Measurements from ENCODE around the gene PPIE.

The PPIE gene

GRCh38 chr1:39788758-39789570, 50.3 kb downstream of the PPIE start, which contains the start of gene BMP8B:
BMP8B (minus strand) TSS chr1:39788865; CDS start chr1:39788485, 380 bp downstream.
- H3K4ac ChIP-seq (ENCODE audit: low read depth in 1 of 2, low read length in 2 of 2), result no peak within 1 kb of the TSS
- peak; percentile 11 for DNase-seq
- peak within 1 kb of the TSS; percentile 27 for H4K91ac ChIP-seq (ENCODE audit: low read length)
- no peak within 1 kb of the TSS for H3K14ac ChIP-seq (ENCODE audit: low read length in 2 of 2)
- no peaks in the 10 kb centered on the region for H3K9me3 ChIP-seq (ENCODE audit: control insufficient read depth, low read length)
- no peak within 1 kb of the TSS for H3K18ac ChIP-seq (ENCODE audit: low read depth in 1 of 2, low read length in 2 of 2)
- H3K27ac ChIP-seq (ENCODE audit: low read length, poor library complexity, severe bottlenecking), result no peak within 1 kb of the TSS
- H3K4me1 ChIP-seq (ENCODE audit: control insufficient read depth, insufficient read depth, low read depth, low read length), result peaks cover 11% of the 10 kb centered on the region
- H2AFZ ChIP-seq (ENCODE audit: low read depth, low read length), result peak within 1 kb of the TSS; percentile 42
- H3K9ac ChIP-seq (ENCODE audit: low read length), result no peak within 1 kb of the TSS
- no peak within 1 kb of the TSS for H2BK120ac ChIP-seq (ENCODE audit: low read depth, low read length)
- no peaks in the 10 kb centered on the region for H3K79me1 ChIP-seq (replicated peaks; ENCODE audit: low read length, poor library complexity, severe bottlenecking)
- no peaks in the 10 kb centered on the region for H3K36me3 ChIP-seq (ENCODE audit: control insufficient read depth in 1 of 2, insufficient read depth in 2 of 2, low read depth in 1 of 2, low read length in 2 of 2)
- H2BK15ac ChIP-seq (ENCODE audit: low read depth, poor library complexity, severe bottlenecking), result peak within 1 kb of the TSS; percentile 69
- no peak within 1 kb of the TSS for H2AK5ac ChIP-seq (ENCODE audit: low read length, severe bottlenecking)
- H3K27me3 ChIP-seq (ENCODE audit: control insufficient read depth in 1 of 2, insufficient read depth in 1 of 2, low read length in 2 of 2), result peaks cover 43 to 59% of the 10 kb centered on the region in 2 experiments
- H3K4me3 ChIP-seq (ENCODE audit: insufficient read depth in 1 of 2, low read depth in 1 of 2, low read length in 2 of 2), result peak within 1 kb of the TSS in 1 of 2 experiments; percentile 51
- 2% methylated on average over 48 of the region's 91 CpGs for WGBS
- no peak within 1 kb of the TSS for H2BK5ac ChIP-seq (ENCODE audit: low read depth, low read length, poor library complexity, severe bottlenecking)
- peak within 1 kb of the TSS; percentile 63 for H3K4me2 ChIP-seq (ENCODE audit: low read length, poor library complexity, severe bottlenecking)
- peak within 1 kb of the TSS in 1 of 2 experiments; percentile 69 for H3K23ac ChIP-seq (ENCODE audit: low read length in 2 of 2)
- no peak within 1 kb of the TSS for H4K8ac ChIP-seq (ENCODE audit: low read length)
- H2BK12ac ChIP-seq (ENCODE audit: low read length in 2 of 2), result no peak within 1 kb of the TSS

DNA sequence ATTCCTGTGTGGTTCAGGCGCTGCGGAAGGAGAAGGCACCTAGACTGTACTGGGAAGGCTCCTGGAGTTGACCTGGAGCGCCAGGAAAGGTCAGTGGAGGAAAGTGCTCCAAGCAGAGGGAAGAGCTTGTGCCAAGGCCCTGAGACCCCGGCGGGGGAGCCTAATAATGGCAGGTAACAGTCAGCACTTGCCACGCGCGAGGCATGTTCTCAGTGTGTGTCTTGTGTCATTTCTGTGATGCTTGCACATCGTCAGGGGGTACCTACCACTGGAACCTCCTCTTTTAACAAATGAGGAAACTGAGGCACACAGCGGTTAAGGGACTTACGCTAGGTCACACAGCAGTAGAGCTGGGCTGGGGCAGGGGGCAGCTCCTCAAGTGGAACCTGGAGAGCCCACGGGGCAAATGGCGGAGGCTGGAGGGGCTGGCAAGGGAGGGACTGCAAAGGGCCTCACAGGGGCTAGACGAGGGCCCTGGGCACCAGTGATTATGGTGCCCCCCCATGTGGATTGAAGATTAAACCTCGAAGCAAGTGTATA, 51.0 kb downstream of the PPIE start:
- WGBS, result 35% methylated on average over 13 of the region's 15 CpGs

DNA sequence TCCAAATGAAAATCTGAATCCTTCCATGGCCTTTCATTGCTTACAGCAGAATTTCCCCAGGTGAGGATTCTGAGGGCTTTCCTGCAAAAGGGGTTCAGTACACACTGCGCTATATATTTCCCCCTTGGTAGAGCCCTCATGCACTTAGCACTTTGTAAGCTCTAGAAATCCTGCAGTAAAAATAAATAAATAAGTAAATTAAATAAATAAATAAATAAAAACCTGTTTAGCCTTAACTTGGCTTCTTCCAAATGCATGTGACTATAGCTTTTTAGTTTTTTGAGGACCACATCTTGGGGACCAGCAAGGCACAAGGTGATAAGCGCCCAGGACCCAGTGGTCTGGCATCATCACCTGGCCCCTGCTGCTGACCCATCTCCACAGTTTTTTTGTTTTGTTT, 53.2 kb downstream of the PPIE start:
- no peak overlapping the region for H3K18ac ChIP-seq (ENCODE audit: low read depth in 1 of 2, low read length in 2 of 2)
- no peaks in the 10 kb centered on the region for H3K36me3 ChIP-seq (ENCODE audit: control insufficient read depth in 1 of 2, insufficient read depth in 2 of 2, low read depth in 1 of 2, low read length in 2 of 2)
- H3K4me1 ChIP-seq (ENCODE audit: control insufficient read depth, insufficient read depth, low read depth, low read length), result peaks cover 11% of the 10 kb centered on the region
- H2BK15ac ChIP-seq (ENCODE audit: low read depth, poor library complexity, severe bottlenecking), result no peak overlapping the region
- H3K27me3 ChIP-seq (ENCODE audit: control insufficient read depth in 1 of 2, insufficient read depth in 1 of 2, low read length in 2 of 2), result peaks cover 27 to 57% of the 10 kb centered on the region in 2 experiments
- H4K91ac ChIP-seq (ENCODE audit: low read length), result no peak overlapping the region
- WGBS, result 80% methylated on average over 1 of the region's 2 CpGs
- H3K14ac ChIP-seq (ENCODE audit: low read length in 2 of 2), result no peak overlapping the region
- no peak for DNase-seq
- H3K4ac ChIP-seq (ENCODE audit: low read depth in 1 of 2, low read length in 2 of 2), result no peak overlapping the region
- H2AK5ac ChIP-seq (ENCODE audit: low read length, severe bottlenecking), result no peak overlapping the region
- no peaks in the 10 kb centered on the region for H3K9me3 ChIP-seq (ENCODE audit: control insufficient read depth, low read length)
- no peak overlapping the region for H3K4me3 ChIP-seq (ENCODE audit: insufficient read depth in 1 of 2, low read depth in 1 of 2, low read length in 2 of 2)
- H4K8ac ChIP-seq (ENCODE audit: low read length), result no peak overlapping the region
- no peak overlapping the region for H2BK5ac ChIP-seq (ENCODE audit: low read depth, low read length, poor library complexity, severe bottlenecking)
- no peak overlapping the region for H3K9ac ChIP-seq (ENCODE audit: low read length)
- H2AFZ ChIP-seq (ENCODE audit: low read depth, low read length), result no peak overlapping the region
- no peak overlapping the region for H3K23ac ChIP-seq (ENCODE audit: low read length in 2 of 2)
- H3K79me1 ChIP-seq (replicated peaks; ENCODE audit: low read length, poor library complexity, severe bottlenecking), result no peaks in the 10 kb centered on the region
- H3K4me2 ChIP-seq (ENCODE audit: low read length, poor library complexity, severe bottlenecking), result no peak overlapping the region
- H2BK12ac ChIP-seq (ENCODE audit: low read length in 2 of 2), result no peak overlapping the region
- H2BK120ac ChIP-seq (ENCODE audit: low read depth, low read length), result no peak overlapping the region
- no peak overlapping the region for H3K27ac ChIP-seq (ENCODE audit: low read length, poor library complexity, severe bottlenecking)

More for the DNA sequence above, 51.0 kb downstream of the PPIE start:
- Histone ChIP-seq H3K27ac (ENCODE audit: low read length, poor library complexity, severe bottlenecking) (no peak overlapping the region), H2BK15ac (ENCODE audit: low read depth, poor library complexity, severe bottlenecking) (no peak overlapping the region), H3K18ac (ENCODE audit: low read depth in 1 of 2, low read length in 2 of 2) (no peak overlapping the region), H3K4me2 (ENCODE audit: low read length, poor library complexity, severe bottlenecking) (no peak overlapping the region), H2AK5ac (ENCODE audit: low read length, severe bottlenecking) (no peak overlapping the region), H3K9ac (ENCODE audit: low read length) (no peak overlapping the region), H3K27me3 (ENCODE audit: control insufficient read depth in 1 of 2, insufficient read depth in 1 of 2, low read length in 2 of 2) (peaks cover 42 to 59% of the 10 kb centered on the region in 2 experiments), H3K36me3 (ENCODE audit: control insufficient read depth in 1 of 2, insufficient read depth in 2 of 2, low read depth in 1 of 2, low read length in 2 of 2) (no peaks in the 10 kb centered on the region), H3K9me3 (ENCODE audit: control insufficient read depth, low read length) (no peaks in the 10 kb centered on the region), H2BK12ac (ENCODE audit: low read length in 2 of 2) (no peak overlapping the region), H4K91ac (ENCODE audit: low read length) (no peak overlapping the region), H2BK5ac (ENCODE audit: low read depth, low read length, poor library complexity, severe bottlenecking) (no peak overlapping the region), H3K4ac (ENCODE audit: low read depth in 1 of 2, low read length in 2 of 2) (no peak overlapping the region), H2AFZ (ENCODE audit: low read depth, low read length) (no peak overlapping the region), H3K4me3 (ENCODE audit: insufficient read depth in 1 of 2, low read depth in 1 of 2, low read length in 2 of 2) (no peak overlapping the region), H3K79me1 (replicated peaks; ENCODE audit: low read length, poor library complexity, severe bottlenecking) (no peaks in the 10 kb centered on the region), H3K4me1 (ENCODE audit: control insufficient read depth, insufficient read depth, low read depth, low read length) (peaks cover 11% of the 10 kb centered on the region), H4K8ac (ENCODE audit: low read length) (no peak overlapping the region), H2BK120ac (ENCODE audit: low read depth, low read length) (no peak overlapping the region), H3K14ac (ENCODE audit: low read length in 2 of 2) (no peak overlapping the region), H3K23ac (ENCODE audit: low read length in 2 of 2) (no peak overlapping the region)
- no peak for DNase-seq

GRCh38 chr1:39795651-39796050, 57.0 kb downstream of the PPIE start:
- no peak overlapping the region for H3K23ac ChIP-seq (ENCODE audit: low read length in 2 of 2)
- no peak overlapping the region for H2BK5ac ChIP-seq (ENCODE audit: low read depth, low read length, poor library complexity, severe bottlenecking)
- H3K4me2 ChIP-seq (ENCODE audit: low read length, poor library complexity, severe bottlenecking), result no peak overlapping the region
- no peaks in the 10 kb centered on the region for H3K79me1 ChIP-seq (replicated peaks; ENCODE audit: low read length, poor library complexity, severe bottlenecking)
- no peak overlapping the region for H3K27ac ChIP-seq (ENCODE audit: low read length, poor library complexity, severe bottlenecking)
- H3K9ac ChIP-seq (ENCODE audit: low read length), result no peak overlapping the region
- no peak overlapping the region for H2BK15ac ChIP-seq (ENCODE audit: low read depth, poor library complexity, severe bottlenecking)
- no peak overlapping the region for H2BK12ac ChIP-seq (ENCODE audit: low read length in 2 of 2)
- H4K91ac ChIP-seq (ENCODE audit: low read length), result no peak overlapping the region
- H3K36me3 ChIP-seq (ENCODE audit: control insufficient read depth in 1 of 2, insufficient read depth in 2 of 2, low read depth in 1 of 2, low read length in 2 of 2), result no peaks in the 10 kb centered on the region
- H2AFZ ChIP-seq (ENCODE audit: low read depth, low read length), result no peak overlapping the region
- H3K14ac ChIP-seq (ENCODE audit: low read length in 2 of 2), result no peak overlapping the region
- H3K4me1 ChIP-seq (ENCODE audit: control insufficient read depth, insufficient read depth, low read depth, low read length), result peaks cover 4% of the 10 kb centered on the region
- no peaks in the 10 kb centered on the region for H3K9me3 ChIP-seq (ENCODE audit: control insufficient read depth, low read length)
- no peak for DNase-seq
- no peak overlapping the region for H3K18ac ChIP-seq (ENCODE audit: low read depth in 1 of 2, low read length in 2 of 2)
- H3K27me3 ChIP-seq (ENCODE audit: control insufficient read depth in 1 of 2, insufficient read depth in 1 of 2, low read length in 2 of 2), result peaks cover 10 to 31% of the 10 kb centered on the region in 2 experiments
- H2BK120ac ChIP-seq (ENCODE audit: low read depth, low read length), result no peak overlapping the region
- H4K8ac ChIP-seq (ENCODE audit: low read length), result no peak overlapping the region
- no peak overlapping the region for H2AK5ac ChIP-seq (ENCODE audit: low read length, severe bottlenecking)
- H3K4me3 ChIP-seq (ENCODE audit: insufficient read depth in 1 of 2, low read depth in 1 of 2, low read length in 2 of 2), result no peak overlapping the region
- WGBS, result 44% methylated on average over 1 of the region's 1 CpG
- H3K4ac ChIP-seq (ENCODE audit: low read depth in 1 of 2, low read length in 2 of 2), result no peak overlapping the region
